Activated CD4-positive, alpha-beta T cell treated with anti-CD3 and anti-CD28 coated beads, Interleukin-2, Interleukin-4, amounts not matched to agents 100 ng/mL and 50 ng/mL, durations not matched to agents 16 hours and 8 hours (primary cell): ENCODE data around the gene SMIM35.
"Not testable (repeated sequence)": the region's sequence is repeated elsewhere in the genome, so short reads cannot be mapped to it uniquely, and the experiment has no call there.

Experiments used
- DNase-seq: peaks from one replicate; pipeline ENCODE4 v3.0.0-alpha.2; 2020; ENCODE audit warnings: low spot score

SMIM35 gene

DNA sequence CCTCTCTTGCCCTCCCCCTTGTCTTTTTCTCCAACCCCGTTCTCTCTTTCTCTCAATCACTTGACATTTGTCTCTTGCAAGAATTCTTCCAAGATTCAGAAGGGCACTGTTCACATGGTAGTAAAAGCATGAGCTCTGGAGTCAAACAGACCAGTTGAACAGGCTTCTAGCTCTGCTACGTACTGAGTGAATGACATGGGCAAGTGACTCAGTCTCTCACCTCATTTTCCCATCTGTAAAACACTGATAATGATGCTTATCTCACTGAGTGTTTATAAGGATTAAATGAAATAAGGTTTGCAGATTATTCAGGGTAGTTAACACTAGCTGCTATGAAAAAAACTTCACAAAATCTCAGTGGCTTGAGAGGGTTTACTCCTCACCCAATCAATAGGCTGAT is 106.5 kb downstream of the SMIM35 start:
- DNase-seq: no peak

DNA sequence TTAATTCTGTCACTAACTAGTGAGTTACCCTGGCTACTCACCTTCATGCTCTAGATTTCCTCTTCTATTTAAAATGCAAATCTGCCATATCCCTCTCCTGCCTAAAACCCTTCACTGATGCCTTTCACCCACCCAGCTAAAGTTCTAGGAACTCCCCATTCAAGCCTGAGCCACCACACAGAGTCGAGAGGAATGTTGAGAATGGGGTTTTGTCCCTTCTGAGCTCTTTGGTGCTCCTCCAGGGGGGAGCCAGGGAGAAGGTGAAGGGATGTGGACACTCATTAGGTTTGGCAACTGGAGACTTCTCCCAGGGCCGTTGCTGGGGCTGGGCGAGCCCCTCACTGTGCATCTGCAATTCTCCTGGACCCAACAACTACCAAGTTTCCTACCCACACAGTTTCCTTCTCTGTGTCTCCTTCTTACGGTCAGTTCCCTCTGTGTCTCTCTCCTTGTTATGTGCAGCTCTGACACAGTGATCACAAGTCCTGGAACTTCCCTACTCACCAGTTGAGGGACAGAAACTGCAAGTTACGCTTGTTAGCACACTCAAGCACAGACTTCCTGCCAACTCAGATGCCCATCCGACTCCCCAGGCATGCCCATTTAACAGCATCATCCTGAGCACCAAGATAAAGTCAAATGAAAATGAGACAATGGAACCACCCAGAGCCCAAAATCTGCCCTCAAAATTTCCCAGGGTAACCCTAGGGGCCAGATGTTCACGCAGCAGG is 107.1 kb downstream of the SMIM35 start:
- DNase-seq: peak; percentile 47

DNA sequence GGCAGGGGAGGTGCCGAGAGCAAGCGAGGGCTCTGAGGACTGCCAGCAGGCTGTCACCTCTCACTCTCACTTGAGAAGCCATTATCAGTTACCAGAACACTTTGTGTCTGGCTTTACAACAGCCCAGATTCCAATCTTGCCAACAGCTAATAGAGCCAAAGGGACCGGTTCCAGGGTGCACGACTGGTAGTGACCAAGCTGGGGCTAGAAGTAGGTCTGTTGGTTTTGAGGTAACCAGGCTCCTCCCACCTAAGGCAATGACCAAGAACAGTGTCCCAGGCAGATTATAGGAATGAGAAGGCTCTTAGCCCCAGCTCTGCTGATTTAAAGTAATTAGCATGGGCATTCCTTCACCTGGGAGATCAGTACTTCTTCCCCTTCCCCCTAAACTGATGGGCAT is 107.8 kb downstream of the SMIM35 start:
- DNase-seq: no peak

DNA sequence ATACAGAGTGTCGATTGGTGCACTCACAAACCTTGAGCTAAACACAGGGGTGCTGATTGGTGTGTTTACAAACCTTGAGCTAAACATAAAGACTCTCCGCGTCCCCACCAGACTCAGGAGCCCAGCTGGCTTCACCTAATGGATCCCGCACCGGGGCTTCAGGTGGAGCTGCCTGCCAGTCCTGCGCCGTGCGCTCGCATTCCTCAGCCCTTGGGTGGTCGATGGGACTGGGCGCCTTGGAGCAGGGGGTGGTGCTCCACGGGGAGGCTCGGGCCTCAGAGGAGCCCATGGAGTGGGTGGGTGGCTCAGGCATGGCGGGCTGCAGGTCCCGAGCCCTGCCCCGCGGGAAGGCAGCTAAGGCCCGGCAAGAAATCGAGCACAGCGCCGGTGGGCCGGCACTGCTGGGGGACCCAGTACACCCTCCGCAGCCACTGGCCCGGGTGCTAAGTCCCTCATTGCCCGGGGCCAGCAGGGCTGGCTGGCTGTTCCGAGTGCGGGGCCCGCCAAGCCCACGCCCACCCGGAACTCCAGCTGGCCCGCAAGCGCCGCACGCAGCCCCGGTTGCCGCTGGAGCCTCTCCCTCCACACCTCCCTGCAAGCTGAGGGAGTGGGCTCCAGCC is 108.4 kb downstream of the SMIM35 start:
- not testable (repeated sequence) for DNase-seq

DNA sequence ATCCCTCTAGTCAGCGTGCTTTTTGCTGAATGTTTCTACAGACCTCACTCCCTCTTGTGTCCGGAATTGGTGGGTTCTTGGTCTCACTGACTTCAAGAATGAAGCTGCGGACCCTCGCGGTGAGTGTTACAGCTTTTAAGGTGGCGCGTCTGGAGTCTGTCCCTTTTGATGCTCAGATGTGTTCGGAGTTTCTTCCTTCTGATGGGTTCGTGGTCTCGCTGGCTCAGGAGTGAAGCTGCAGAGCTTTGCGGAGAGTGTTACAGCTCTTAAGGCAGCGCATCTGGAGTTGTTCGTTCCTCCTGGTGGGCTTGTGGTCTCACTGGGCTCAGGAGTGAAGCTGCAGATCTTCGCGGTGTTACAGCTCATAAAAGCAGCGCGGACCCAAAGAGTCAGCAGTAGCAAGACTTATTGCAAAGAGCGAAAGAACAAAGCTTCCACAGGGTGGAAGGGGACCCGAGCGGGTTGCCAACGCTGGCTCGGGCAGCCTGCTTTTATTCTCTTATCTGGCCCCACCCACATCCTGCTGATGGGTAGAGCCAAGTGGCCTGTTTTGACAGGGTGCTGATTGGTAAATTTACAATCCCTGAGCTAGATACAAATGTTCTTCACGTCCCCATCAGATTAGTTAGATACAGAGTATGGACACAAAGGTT is 109.0 kb downstream of the SMIM35 start:
- DNase-seq: not testable (repeated sequence)

DNA sequence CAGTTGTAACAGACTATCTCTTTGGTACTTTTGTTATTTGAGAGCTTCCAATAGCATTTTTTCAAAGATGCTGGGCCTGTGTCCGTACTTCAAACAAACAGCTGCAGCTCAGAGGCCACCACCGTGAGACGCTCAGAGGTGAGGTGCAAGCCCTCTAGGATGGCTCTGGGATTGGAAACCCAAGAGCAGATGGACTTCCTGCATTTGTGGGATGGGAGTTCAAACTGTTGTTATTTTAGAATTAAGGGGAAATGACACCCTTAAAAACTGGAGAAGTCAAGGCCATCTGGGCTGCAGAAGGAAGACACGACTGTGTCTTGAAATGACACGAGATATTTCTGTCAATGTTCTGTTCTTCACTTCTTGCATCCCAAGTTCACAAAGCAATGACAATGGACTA is 109.7 kb downstream of the SMIM35 start:
- DNase-seq: no peak

DNA sequence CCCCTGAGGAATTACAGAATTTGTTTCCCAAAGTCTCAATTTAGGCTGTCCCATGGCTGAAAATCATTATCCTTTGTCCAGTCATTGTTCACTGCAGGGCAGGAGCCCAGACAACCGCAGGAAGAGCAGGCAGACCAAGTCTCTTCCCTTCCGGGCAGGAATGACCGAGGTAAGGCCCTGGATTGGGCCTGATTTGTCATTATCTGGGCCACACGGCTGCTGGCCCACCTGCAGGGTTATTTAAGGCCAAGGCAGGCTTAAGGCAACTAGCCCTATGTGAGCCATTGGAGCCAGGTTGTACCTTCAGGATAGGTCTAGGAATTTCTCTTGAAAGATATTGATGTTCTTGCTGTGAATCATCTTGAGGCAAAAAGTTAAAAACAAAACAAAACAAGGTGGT is 110.3 kb downstream of the SMIM35 start:
- DNase-seq: no peak

DNA sequence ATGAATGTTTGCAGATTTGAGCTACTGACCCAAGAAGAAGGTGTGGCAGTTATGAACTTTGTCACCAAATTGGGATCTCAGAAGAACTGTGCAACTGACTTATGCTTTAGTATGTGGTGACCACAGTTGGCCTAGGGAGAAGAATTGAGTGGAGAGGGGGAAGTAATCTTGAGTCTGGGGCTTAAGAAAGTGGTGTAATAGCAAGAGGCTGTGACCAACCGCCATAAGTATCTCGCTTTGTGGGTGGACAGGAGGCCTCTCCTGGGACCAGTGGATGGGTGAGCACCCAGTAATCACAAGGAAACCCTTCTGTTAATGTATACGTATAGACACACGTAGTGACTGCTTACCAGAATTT is 113.3 kb downstream of the SMIM35 start:
- no peak for DNase-seq

DNA sequence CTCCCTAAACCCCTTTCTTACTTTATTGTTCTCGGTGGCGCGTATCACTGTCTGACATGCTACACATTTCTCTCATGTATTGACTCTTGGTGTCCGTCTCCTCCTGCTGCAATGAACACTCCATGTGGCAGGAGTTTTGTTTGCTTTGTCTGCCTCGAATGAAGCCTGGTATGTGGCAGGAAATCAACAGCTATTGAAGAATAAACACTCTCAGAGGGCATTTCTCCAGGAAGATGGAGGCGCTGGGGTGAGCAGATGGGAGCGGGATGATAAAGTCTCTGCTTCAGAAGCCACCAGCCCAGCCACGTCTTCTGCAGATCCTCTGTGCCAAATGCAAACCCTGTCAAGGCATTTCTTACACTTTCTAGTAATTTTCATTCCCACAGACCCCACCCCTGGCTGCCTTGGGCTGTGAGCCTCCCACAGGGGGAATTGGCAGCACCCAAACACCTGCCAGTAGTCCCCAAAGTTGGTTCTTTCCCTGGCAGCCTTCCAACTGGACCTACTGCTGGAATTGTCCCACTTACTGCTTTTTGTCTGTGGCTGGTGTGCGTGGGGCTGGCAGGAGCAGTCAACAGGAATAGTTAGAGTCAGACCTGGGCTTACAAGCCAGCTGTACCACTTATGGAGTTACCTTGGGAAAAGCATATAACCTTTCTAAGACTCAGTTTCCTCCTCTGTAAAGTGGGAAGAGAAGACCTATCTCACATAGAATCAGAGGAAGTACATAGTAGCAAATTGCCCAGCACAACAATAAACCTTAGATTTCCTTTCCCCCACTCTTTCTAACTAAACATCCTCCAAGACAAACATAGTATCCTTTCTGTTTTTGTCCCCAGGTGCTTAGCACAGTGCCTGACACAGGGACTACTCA is 113.9 kb downstream of the SMIM35 start:
- no peak for DNase-seq

DNA sequence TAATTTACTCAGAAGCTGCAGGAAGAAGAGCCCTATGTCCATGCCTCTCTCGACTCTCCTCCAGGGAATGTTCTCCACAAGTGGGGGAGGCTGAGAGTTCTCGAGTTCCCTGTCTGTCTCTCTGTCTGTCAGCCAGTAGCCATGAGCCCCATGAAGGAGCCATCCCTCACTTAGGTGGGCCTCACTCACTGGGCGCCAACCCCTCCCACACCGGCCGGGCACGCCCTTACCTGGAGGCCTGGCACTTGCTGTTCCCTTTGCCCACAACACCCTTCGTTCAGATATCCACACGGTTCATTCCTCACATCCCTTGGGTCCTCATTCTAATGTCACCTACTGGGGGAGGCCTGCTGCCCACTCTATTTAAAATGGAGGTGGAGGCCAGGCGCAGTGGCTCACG is 114.7 kb downstream of the SMIM35 start:
- DNase-seq: no peak

DNA sequence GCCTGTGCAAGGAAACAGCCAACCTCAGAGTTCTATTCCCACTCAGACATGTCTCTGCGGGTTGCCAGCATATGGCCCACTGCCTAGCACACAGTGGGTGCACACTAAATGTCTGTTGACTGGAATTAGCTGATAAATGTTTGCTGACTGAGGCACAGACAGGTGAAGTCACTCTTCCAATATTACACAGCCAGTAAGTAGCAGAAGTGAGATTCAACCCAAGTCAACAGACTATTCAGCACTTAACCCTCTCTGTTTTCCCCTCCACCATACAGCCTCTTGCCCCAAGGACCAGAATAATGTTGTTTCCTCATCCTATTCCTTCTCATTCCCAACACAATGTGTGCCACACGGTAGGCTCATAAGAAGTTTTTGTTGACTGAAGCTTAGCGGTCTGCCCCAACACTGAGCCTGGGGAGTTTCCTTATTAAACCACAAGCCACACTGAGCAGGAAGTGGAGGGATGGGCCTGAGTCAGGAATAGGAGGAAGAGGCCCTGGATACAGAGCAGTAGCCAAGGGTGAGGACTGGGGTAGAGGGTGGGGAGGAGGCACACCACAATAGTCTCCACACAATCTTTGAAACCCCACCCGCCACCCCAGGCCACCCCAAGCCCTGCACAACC is 116.3 kb downstream of the SMIM35 start:
- DNase-seq: peak; percentile 59

DNA sequence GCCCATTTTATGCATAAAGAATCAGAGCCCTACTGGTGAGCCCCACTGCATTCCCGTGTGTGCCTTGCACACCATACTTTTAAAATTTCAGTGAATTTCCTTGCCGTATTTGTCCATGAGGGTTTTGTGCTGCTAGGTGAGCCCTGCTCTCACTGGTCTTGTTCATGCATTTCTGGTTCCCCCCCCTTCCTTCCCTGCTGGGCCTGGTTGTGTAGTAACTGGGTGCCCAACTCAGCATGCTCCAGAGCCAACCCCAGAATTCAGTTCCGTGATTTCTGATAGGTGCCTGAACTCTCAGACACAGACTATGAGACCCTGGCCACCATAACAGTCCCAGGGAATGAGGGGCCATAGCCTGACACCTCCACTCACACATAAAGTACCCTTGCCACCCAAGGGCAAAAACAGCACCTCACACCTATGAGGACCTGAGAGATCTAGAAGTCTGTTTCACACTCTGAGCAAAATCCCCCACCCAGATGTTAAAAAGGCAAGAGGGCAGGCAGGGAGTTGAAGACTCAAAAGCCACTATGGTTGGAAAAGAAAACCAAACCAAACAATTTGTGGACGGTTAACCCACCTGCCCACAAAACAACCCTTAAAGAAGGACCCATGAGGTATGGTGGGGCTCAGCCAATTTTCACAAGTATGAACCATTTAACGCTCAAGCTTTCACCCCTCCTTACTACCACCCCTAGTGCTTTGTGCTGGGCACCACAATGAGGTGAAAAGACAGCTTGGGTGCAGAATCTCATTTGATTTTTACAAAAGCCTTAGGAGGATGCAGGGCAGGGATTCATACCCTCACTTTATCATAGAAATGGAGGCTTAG is 117.4 kb downstream of the SMIM35 start:
- DNase-seq: no peak

DNA sequence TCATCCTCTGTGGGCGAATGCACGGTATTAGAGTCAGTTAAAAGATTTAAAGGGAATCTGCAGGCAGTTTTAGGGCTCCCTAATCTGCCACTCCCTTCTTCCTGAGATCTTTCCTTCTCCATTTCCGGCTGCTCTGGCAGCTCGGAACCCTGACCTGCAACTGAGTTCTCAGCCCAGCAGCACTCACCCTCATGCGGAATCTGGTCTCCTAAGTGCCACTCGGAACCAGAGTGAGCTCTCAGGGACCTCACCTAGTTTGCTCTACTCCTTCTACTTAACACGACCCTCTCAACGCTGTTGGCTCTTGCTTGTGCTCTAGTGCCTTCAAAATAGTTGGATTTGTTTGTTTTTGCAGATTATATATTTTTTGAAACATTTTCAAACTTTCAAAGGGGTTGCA is 119.9 kb downstream of the SMIM35 start:
- DNase-seq: no peak

DNA sequence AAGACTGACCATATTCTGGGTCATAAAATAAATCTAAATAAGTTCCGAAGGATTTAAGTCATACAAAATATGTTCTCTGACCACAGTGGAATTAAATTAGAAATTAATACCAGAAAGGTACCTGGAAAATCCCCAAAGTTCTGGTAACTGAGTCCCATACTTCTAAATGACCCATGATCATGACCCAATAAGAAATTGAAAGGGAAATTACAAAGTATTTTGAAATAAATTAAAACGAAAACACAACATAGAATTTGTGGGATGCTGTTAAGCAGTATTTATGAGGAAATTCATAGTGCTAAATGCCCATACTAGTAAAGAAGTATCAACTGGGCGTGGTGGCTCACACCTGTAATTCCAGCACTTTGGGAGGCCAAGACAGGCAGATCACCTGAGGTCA is 123.9 kb downstream of the SMIM35 start:
- DNase-seq: no peak

DNA sequence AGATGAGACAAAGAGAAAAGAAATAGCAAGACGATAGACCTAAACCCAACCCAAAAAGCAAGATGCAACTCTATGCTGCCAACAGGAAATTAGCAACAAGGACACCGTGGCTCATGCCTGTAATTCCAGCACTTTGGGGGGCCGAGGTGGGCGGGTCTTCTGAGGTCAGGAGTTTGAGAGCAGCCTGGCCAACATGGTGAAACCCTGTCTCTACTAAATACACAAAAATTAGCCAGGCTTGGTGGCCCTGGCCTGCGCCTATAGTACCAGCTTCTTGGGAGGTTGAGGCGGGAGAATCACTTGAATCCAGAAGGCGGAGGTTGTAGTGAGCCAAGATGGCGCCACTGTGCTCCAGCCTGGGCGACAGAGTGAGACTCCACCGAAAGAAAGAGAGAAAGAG is 124.9 kb downstream of the SMIM35 start:
- no peak for DNase-seq

DNA sequence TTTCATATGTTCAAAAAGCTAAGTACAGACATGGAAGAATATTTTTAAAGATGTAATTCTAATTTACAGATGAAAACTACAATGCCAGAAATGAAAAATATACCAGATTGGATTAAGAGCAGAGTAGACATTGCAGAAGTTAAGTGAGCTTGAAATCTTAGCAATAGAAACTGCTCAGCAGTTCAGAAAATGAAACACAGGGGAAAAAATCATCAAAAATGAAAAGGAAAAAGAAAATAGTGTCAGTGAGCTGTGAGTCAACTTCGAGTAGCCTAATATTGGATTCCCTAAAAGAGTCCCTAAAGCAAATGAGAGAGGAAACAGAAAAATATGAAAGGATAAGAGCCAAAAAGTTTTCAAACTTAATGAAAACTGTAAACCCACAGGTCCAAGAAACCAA is 126.4 kb downstream of the SMIM35 start:
- DNase-seq: no peak

DNA sequence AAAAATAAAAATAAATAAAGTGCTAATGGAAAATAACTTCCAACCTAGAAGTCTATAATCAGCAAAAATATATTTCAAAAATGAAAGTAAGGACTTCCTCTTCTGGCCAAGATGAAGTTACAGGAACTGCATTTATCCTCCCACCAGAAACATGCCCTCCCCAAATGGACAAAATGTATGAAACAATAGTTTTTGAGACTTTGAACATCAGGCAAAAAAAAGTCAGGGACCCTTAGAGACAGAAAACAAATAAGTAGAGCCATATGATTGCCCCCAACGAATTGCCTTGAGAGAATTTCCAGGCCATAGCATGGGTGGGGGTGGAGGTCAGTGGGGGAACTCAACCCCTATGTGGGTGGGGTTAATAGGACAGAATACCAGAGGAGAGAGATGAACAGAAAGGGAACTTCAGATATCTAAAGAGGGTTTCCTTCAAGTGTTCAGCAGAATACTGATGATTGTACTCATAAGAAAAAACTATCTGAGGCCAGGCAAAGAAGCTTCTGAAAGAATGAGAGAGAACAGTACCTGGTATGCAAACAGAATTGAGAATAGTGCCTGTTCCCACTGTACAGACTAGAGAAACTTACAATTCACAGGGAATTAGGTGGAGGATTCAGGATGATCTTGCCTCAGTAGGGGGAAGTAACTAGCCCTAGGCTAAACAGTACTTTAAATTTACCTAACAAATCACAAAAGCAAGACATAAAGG is 127.2 kb downstream of the SMIM35 start:
- no peak for DNase-seq

DNA sequence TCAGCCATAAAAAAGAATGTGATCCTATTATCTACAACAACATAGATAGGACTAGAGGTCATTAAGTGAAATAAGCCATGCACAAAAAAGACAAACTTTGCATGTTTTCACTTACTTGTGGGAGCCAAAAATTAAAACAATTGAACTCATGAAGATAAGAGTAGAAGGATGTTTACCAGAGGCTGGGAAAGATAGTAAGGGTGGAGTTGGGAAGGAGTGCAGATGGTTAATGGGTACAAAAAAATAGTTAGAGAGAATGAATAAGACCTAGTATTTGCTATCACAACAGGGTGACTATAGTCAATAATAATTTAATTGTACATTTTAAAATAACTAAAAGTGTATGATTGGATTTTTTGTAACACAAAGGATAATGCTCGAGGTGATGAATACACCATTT is 127.8 kb downstream of the SMIM35 start:
- DNase-seq: no peak
